ENCODE results near the gene ARL10.
A peak's percentile ranks its signal among the peaks of the same experiment; 100 is the strongest.

ARL10 gene

GRCh38 chr5:176413255-176413565 lies 47.9 kb downstream of the ARL10 start:
- DNase-seq, result no peak

- no peak for DNase-seq
Measured at GRCh38 chr5:176413709-176414191, 48.5 kb downstream of the ARL10 start.

- no peak for DNase-seq
Measured at GRCh38 chr5:176414704-176415103, 49.4 kb downstream of the ARL10 start.

GRCh38 chr5:176415240-176415951 lies 50.1 kb downstream of the ARL10 start:
- DNase-seq, result no peak

- peak; percentile 83 for DNase-seq
Measured at GRCh38 chr5:176415952-176416924, 51.0 kb downstream of the ARL10 start, which contains the start of gene CLTB. CLTB (minus strand) TSS chr5:176416539; CDS start chr5:176416363, 176 bp downstream.

- DNase-seq, result no peak
Measured at GRCh38 chr5:176416965-176417364, 51.7 kb downstream of the ARL10 start.

GRCh38 chr5:176418251-176418650 lies 53.0 kb downstream of the ARL10 start:
- DNase-seq, result no peak

GRCh38 chr5:176420086-176420485 lies 54.8 kb downstream of the ARL10 start:
- DNase-seq, result no peak

- no peak for DNase-seq
Measured at GRCh38 chr5:176420972-176421544, 55.8 kb downstream of the ARL10 start.

GRCh38 chr5:176424181-176424580 lies 58.9 kb downstream of the ARL10 start:
- no peak for DNase-seq

GRCh38 chr5:176425138-176425537 lies 59.9 kb downstream of the ARL10 start:
- no peak for DNase-seq

GRCh38 chr5:176425791-176426190 lies 60.5 kb downstream of the ARL10 start:
- DNase-seq, result no peak

GRCh38 chr5:176426876-176427275 lies 61.6 kb downstream of the ARL10 start:
- no peak for DNase-seq

GRCh38 chr5:176427971-176428370 lies 62.7 kb downstream of the ARL10 start:
- no peak for DNase-seq

GRCh38 chr5:176429972-176430371 lies 64.7 kb downstream of the ARL10 start:
- DNase-seq, result no peak
